Measurements from ENCODE around the gene PREX1. TPM values are rescaled to one million over a fixed set of nuclear protein-coding genes. Genes with fewer than 3 reads are reported as not detected.

Gene PREX1
- total RNA-seq, 4 donors from 2014 or later, result 7.5 to 10.9 (median 9.1) TPM

DNA sequence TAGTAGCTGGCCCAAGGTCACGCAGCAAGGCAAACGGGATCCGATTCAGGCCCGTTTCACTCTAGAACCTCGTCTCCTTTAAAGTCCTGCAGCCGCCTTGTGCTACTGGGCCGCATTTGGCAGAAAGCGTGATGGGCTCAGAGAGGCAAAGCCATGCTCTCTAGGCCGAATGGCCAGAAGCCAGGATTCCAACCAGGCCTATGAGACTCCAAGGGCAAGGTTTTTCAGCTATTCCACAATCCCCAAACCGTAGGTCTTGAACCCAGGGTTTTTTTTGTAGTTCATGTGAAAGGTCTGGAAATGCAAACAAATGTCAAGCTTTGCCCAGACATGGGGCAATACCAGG, 174.1 kb downstream of the PREX1 start:
- H3K27ac ChIP-seq, result no peak overlapping the region
- no peak for ATAC-seq
- no peak for TF ChIP-seq POLR2A (IDR thresholded peaks at IDR 0.05)
- TF ChIP-seq, protein P1, sequence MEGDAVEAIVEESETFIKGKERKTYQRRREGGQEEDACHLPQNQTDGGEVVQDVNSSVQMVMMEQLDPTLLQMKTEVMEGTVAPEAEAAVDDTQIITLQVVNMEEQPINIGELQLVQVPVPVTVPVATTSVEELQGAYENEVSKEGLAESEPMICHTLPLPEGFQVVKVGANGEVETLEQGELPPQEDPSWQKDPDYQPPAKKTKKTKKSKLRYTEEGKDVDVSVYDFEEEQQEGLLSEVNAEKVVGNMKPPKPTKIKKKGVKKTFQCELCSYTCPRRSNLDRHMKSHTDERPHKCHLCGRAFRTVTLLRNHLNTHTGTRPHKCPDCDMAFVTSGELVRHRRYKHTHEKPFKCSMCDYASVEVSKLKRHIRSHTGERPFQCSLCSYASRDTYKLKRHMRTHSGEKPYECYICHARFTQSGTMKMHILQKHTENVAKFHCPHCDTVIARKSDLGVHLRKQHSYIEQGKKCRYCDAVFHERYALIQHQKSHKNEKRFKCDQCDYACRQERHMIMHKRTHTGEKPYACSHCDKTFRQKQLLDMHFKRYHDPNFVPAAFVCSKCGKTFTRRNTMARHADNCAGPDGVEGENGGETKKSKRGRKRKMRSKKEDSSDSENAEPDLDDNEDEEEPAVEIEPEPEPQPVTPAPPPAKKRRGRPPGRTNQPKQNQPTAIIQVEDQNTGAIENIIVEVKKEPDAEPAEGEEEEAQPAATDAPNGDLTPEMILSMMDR (IDR thresholded peaks at IDR 0.05 in 4 of 5, conservative IDR thresholded peaks at IDR 0.05 in 1 of 5), result no peak
- no peak for DNase-seq
- no peaks in the 10 kb centered on the region for H3K4me1 ChIP-seq
- H3K27me3 ChIP-seq, result no peaks in the 10 kb centered on the region
- no peaks in the 10 kb centered on the region for H3K9me3 ChIP-seq
- no peak overlapping the region for H3K4me3 ChIP-seq
- H3K36me3 ChIP-seq, result peaks cover 0 to 21% of the 10 kb centered on the region in 2 donors
- intact Hi-C loops (cut with DNase I; ENCODE audit: low total_unique reads), result no loop called here
- in situ Hi-C loops (cut with MboI; ENCODE audit: low sequenced_read_pairs in 4 of 4), result no loop called here

DNA sequence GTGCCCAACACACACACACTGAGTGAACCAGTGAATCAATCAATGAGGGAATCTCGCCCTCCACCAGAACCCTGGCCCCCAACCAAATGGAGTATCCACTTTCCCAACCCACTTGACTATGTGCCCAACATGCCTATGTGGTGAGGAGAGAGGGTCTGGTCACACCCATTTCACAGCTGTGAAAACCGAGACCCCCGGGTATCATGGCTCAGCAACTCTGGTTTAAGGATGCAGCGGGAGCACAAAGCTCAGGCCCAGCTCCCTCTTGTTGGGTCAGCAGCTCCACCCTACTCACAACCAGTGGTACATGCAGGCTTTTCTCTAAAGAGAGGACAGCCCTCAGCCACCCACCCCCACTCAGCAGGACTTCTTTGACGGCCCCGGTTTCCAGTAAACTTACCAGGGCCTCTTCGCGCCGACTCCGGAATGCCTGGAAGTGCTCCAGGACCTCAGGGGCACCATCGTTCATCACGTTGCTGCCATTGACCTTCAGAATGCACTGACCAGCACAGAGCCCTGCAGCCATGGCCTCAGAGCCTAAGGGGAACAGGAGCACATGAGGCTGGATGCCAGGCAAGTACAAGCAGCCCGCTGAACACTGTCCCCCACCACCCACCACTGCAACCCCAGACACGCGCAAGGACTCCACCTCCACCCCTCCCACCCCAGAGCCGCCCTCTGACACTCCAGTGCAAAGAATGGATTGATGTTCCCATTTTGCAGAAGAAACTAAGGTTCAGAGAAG, 174.7 kb downstream of the PREX1 start:
- Histone ChIP-seq H3K27me3 (no peaks in the 10 kb centered on the region), H3K36me3 (peaks cover 0 to 21% of the 10 kb centered on the region in 2 donors), H3K4me3 (no peak overlapping the region), H3K9me3 (no peaks in the 10 kb centered on the region), H3K27ac (no peak overlapping the region), H3K4me1 (no peaks in the 10 kb centered on the region)
- ATAC-seq, result no peak
- DNase-seq, result no peak
- TF ChIP-seq, protein P1 (IDR thresholded peaks at IDR 0.05 in 4 of 5, conservative IDR thresholded peaks at IDR 0.05 in 1 of 5), result no peak
- TF ChIP-seq POLR2A (IDR thresholded peaks at IDR 0.05), result no peak
- intact Hi-C loops (cut with DNase I; ENCODE audit: low total_unique reads), result no loop called here
- in situ Hi-C loops (cut with MboI; ENCODE audit: low sequenced_read_pairs in 4 of 4), result no loop called here

DNA sequence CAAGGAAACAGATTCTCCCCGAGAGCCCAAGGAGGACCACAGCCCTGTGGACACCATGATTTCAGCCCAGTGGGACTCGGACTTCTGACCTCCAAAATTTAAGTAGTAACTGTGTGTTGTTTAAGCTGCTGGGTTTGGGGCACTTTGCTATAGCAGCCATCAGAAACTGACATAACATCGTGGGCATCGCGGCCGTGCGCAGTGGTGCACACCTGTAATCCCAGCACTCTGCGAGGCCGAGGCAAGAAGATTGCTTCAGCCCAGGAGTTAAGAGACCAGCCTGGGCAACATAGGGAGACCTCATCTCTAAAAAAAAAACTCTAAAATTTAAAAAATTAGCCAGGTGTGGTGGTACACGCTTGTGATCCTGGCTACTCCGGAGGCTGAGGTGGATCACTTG, 175.8 kb downstream of the PREX1 start:
- Histone ChIP-seq H3K9me3 (no peaks in the 10 kb centered on the region), H3K4me1 (no peaks in the 10 kb centered on the region), H3K27ac (no peak overlapping the region), H3K27me3 (no peaks in the 10 kb centered on the region), H3K36me3 (peaks cover 0 to 21% of the 10 kb centered on the region in 2 donors), H3K4me3 (no peak overlapping the region)
- in situ Hi-C loops (cut with MboI; ENCODE audit: low sequenced_read_pairs in 4 of 4) (no loop called here), intact Hi-C loops (cut with DNase I; ENCODE audit: low total_unique reads) (no loop called here)
- ATAC-seq (no peak), DNase-seq (no peak)
- TF ChIP-seq POLR2A (IDR thresholded peaks at IDR 0.05), result no peak
- TF ChIP-seq, protein P1 (IDR thresholded peaks at IDR 0.05 in 4 of 5, conservative IDR thresholded peaks at IDR 0.05 in 1 of 5), result no peak

DNA sequence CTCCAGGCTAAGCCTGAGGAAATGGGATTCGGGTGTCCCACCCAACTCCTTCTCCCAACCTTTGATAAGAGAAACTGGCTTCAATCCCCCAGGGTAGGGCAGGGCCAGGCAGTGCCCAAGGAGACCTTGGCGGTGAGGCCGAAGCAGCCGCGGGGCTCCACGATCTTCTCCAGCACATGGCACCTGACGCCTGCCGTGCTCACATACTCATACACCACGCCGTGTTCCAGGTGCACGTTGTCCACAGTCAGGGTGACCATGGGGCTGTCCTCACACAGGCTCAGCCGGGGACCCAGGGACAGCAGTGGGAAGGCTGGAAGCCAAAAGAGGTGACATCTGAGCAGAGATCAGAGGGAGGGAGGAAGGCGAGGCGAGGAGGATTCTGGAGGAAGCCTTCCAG, 176.5 kb downstream of the PREX1 start:
- peaks cover 0 to 21% of the 10 kb centered on the region in 2 donors for H3K36me3 ChIP-seq
- H3K4me3 ChIP-seq, result no peak overlapping the region
- in situ Hi-C loops (cut with MboI; ENCODE audit: low sequenced_read_pairs in 4 of 4) (no loop called here), intact Hi-C loops (cut with DNase I; ENCODE audit: low total_unique reads) (no loop called here)
- no peaks in the 10 kb centered on the region for H3K4me1 ChIP-seq
- ATAC-seq, result no peak
- no peak overlapping the region for H3K27ac ChIP-seq
- TF ChIP-seq, protein P1 (IDR thresholded peaks at IDR 0.05 in 4 of 5, conservative IDR thresholded peaks at IDR 0.05 in 1 of 5), result no peak
- TF ChIP-seq POLR2A (IDR thresholded peaks at IDR 0.05), result no peak
- H3K27me3 ChIP-seq, result no peaks in the 10 kb centered on the region
- no peak for DNase-seq
- H3K9me3 ChIP-seq, result no peaks in the 10 kb centered on the region

DNA sequence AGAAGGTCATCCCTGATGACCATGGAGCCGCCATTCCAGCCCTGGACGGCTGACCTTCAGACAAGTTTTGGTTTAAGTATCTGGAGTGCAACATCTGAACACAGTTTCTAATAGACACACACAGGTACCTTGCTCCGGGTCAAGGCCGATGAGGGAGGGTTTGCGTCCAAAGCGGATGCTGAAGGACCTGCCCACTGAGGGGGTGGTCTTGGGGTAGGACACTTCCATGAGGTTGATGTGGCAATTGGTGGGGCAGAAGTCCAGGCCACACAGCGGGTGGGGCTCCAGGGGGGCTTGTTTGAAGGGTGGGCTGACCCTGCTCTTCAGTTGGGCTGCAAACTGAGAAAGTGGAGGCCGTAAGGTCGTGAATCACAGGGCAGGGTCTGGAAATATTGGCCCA, 177.9 kb downstream of the PREX1 start:
- intact Hi-C loops (cut with DNase I; ENCODE audit: low total_unique reads) (no loop called here), in situ Hi-C loops (cut with MboI; ENCODE audit: low sequenced_read_pairs in 4 of 4) (no loop called here)
- no peak overlapping the region for H3K4me3 ChIP-seq
- no peaks in the 10 kb centered on the region for H3K9me3 ChIP-seq
- TF ChIP-seq POLR2A (IDR thresholded peaks at IDR 0.05), result no peak
- TF ChIP-seq, protein P1 (IDR thresholded peaks at IDR 0.05 in 4 of 5, conservative IDR thresholded peaks at IDR 0.05 in 1 of 5), result no peak
- H3K27me3 ChIP-seq, result no peaks in the 10 kb centered on the region
- H3K36me3 ChIP-seq, result peaks cover 0 to 21% of the 10 kb centered on the region in 2 donors
- ATAC-seq (no peak), DNase-seq (no peak)
- H3K4me1 ChIP-seq, result no peaks in the 10 kb centered on the region
- no peak overlapping the region for H3K27ac ChIP-seq

Measured in gastrocnemius medialis (tissue), 4 donors.